Activated T-cell treated with anti-CD3 and anti-CD28 coated beads for 24 hours (primary cell): ENCODE measurements around the gene SOSTDC1.
"Not testable (repeated sequence)": the region's sequence is repeated elsewhere in the genome, so short reads cannot be mapped to it uniquely, and the experiment has no call there.

Source experiments
- DNase-seq: peaks from one replicate; pipeline ENCODE4 v3.0.0-alpha.2; 2020; ENCODE audit warnings: low read depth

The SOSTDC1 gene, protein sequence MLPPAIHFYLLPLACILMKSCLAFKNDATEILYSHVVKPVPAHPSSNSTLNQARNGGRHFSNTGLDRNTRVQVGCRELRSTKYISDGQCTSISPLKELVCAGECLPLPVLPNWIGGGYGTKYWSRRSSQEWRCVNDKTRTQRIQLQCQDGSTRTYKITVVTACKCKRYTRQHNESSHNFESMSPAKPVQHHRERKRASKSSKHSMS

DNA sequence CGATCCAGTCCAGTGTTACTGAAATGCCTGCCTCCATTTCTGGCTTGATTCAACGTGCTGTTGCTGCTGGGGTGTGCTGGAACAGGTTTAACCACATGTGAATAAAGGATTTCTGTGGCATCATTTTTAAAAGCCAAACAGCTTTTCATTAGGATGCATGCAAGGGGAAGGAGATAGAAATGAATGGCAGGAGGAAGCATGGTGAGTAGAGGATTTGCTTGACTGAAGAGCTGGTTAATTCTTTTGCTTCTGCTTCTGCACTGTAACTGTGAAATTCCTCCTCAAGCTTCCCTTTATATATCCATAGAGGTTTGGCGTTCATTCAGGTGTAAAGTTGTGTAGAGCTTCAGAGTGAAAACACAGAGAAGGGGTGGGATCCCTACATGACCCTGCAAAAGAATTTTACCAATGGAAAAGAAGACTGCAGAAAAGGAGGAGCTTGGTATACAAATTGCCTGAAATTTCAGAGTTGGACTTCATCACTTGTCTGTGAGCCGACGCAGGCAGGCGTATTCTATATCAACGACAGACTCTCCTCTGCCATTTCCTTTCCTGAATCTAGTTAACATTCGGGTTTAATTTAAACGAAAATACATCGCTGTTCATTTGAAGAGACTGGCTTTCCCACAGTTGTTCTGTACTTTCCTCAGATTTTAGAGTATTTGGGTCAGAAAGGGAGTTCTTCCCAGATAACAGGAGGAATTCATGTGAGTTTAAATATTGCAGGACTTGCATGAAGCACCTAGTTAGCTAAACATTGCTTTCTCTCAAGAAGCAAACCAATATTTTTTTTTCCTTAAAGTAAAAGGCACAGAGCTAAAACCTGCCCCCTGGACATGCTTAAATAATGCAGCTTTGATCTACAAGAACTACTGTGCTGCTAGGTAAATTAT, at the start of gene SOSTDC1:
SOSTDC1 (minus strand) TSS at position 270 of the 893 bp plus-strand sequence; CDS start at position 200, 70 bp downstream.
- DNase-seq = no peak

DNA sequence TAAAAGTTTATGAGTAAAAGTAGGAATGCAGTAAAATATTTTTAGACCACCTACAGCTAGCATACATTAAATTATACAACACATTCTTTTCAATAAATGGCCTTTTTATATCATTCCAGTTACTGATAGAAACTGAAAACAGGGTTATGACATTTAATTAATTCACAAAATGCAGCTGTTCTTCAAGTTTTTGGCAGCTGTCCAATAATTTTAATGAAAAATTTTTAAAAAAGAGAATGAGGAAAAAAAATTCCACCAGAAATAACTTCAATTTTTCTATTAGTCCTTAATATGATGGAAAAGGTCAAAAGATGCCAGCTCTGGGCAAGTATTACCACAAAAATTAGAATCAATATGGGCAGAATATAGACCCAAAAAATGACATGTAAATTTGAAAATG, 49.2 kb upstream of the SOSTDC1 start:
- no peak for DNase-seq

DNA sequence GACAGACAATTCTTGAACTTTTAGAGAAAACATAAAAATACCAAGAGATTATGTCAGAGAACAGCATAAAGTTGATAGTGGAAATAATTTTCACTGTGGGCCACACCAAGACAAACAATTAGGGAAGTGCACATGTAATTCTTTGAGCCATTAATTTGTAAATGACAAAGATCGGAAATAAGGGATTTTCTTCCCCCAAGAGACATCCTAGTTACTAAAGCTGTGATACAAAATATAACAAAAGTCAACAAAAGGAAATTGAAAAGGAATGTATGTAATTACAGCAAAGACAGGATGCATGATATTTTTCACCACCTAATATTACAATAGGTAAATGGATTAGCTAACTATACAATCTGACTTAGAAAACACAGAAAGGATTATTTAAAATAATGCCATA, 48.7 kb upstream of the SOSTDC1 start:
- no peak for DNase-seq

DNA sequence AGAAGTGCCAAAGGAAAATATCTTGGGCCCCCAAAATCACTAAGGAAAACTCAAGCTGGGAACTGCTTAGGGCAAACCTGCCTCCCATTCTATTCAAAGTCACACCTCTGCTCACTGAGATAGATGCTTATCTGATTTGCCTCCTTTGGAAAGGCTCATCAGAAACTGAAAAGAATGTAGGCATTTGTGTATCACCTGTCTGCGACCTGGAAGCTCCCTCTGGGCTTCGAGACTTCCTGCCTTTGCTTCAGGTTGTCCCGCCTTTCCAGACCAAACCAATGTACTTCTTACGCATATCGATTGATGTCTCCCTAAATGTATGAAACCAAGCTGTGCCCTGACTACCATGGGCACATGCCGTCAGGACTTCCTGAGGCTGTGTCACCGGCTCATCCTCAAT, 46.6 kb upstream of the SOSTDC1 start:
- no peak for DNase-seq

DNA sequence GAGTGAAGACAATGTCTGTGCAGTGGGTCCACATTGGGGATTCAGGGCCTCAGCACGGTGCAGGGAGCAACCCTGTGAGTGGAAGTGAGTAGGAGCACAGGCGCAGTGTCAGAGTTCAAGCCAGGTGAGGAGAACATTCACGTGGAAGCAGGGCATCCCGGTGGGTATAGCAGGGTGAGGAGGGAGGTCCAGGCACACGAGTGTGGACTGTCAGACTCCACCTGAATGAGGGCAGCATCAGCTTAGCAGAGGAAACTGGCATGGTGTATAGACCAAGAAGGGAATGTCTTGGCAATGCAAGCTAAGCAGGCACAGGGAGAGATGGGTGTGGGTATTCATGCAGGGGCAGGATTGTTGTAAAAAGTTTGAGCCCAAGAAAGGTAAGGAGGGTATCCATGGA, 45.8 kb upstream of the SOSTDC1 start:
- DNase-seq = no peak

DNA sequence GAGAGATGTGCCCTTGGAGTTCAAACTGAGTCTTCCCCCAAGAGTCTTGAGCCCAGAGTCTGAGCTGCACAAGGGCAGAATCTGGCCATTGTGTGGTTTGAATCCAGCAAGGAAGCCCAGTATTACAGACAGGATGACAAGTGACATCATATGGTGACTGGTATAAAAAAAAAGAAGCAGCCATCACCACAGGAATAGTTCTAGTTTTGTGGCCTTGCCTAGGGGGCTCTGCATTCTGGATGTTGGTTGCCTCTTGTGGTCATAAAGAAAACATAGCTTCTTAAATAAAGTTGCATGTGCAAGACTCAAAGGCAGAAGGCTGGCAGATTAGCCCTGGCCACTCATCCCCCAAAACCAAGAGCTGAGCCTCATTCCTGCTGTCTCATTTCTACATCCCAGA, 44.3 kb upstream of the SOSTDC1 start:
- no peak for DNase-seq

DNA sequence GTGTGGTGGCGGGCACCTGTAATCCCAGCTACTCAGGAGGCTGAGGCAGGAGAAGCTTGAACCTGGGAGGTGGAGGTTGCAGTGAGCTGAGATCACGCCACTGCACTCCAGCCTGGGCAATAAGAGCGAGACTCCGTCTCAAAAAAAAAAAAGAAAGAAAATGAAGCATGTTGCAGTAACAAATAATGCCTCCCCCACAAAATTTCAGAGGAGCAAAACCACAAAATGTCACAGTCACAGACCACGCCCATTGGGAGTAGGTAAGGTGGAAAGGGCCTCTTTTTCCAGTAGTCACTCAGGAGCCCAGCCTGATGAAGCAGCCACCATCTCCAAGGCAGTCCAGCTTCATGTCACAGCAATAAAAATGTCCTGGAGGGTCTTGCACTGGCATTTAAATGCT, 40.9 kb upstream of the SOSTDC1 start:
- not testable (repeated sequence) for DNase-seq

DNA sequence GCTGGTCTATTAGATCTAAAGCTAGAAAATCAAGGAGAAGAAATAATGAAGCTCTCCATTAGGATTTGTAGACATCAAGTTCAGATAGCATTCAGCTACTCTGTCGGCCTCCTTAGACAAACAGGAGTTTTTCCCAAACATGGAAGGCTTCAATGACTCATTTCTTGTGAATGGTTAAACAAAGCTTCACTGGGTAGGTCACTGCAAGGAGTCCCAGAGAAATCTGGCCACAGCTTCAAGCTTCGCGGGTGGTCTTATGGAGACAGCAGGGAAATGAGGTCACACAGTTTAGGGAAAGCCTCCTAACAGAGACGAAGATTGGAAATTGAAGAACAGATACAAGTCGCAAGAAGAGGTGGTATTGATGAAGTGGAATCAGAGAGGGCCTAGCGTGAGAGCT, 38.5 kb upstream of the SOSTDC1 start:
- DNase-seq = no peak

DNA sequence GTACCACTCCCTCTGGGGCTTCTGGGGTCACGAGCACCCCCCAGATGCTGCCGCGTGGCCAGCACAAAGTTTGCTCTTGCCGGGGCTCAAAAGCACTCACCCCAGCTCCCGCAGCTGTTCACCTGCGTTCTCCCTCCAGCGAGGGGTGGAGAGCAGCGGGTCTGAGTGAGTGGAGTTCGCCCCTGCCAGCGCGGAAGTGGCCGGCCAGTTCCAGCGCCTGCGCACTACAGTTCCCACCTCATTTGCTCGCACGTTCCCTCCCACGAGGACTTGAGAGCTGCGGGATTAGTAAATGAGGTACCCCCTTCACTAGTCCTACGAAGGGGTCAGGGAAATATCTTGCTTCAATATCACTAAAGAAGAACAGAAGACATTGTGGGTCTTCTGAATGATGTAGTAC, 36.8 kb upstream of the SOSTDC1 start:
- DNase-seq = no peak

DNA sequence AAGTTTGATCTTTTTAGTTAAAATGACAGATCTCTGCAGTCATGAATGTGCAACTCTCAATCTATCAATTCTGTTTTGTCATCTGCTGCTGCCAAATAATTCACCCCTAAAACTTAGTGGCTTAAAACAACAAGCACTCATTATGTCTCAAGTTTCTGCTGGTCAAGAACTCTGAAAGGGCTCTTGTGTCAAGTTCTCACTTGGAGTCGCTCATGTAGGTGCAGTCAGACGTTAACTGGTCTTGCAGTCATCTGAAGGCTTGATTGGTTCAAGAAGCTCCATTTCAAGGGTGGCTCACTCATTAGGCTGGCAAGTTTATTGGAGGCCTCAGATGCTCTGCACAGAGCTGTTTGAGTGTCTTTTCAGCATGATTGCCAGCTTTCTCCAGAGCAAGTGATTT, 32.6 kb upstream of the SOSTDC1 start:
- DNase-seq = no peak

DNA sequence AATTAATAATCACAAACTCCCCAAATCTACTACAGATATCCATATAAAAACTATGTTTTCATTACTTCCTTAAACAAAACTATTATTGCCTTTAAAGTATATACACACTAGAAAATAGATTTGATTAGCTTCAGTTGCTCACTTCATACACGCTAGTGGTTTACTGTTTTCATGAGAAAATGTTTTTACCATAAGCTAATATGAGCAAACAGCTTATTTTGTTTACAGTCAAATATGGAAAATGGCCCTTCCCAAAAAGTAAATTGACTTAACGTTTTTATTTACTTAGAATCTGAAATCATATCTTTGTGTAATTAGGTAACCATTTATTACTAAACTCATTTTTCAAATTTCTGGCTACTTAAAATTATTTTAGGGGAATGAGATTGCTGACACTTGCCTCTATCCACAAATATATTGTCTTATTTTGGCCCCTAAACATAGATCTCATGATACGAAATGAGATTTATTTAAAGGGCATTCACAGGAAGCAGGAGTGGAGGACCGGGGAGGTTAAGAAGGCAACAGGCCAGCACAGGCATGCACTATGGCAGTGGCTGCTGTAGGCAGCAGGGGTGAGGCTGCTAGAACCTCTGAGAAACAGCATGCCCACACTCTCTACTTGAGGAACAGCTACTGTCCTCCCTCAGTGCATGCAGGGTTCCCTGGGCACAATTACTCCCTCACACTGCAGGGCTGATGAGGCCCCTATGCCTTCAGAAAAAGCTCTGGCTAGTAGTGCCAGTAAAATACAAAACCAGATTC, 29.6 kb upstream of the SOSTDC1 start:
- DNase-seq = no peak

DNA sequence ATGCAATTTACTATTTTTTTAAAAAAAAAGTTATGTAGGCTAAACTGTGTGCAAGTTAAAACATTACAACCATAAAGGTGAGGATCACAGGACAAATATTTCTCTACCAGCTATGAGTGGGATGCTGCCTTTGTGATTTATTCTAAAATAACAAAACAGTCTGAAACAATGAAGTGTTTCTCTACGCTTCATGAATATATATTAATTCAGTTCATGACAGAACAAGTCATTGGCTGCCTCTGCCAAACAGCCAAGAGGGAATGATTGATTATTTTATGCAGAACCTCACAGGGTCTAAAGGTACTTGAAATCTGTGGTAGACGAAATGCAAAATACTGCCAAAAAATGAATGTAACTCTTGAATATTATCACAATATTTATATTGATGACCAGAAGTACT, 29.0 kb upstream of the SOSTDC1 start:
- no peak for DNase-seq

DNA sequence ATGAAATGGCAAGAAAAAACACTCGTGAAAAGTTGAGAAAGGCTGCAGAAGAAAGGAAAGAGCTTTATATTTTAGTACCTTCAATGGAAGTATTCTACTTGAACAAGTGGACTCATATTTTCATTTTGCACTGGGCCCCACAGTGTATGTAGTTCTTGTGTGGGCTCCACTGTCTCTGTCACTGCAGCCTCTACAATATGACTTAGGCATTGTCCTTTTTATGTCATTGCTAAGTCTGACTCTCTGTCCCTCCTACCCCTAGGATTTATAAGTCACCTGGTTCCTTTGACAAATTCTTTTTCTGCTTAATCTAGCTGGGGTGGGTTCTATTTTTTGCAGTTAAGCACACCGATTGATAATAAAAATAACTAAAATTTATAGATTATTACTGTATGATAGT, 27.7 kb upstream of the SOSTDC1 start:
- DNase-seq = no peak

DNA sequence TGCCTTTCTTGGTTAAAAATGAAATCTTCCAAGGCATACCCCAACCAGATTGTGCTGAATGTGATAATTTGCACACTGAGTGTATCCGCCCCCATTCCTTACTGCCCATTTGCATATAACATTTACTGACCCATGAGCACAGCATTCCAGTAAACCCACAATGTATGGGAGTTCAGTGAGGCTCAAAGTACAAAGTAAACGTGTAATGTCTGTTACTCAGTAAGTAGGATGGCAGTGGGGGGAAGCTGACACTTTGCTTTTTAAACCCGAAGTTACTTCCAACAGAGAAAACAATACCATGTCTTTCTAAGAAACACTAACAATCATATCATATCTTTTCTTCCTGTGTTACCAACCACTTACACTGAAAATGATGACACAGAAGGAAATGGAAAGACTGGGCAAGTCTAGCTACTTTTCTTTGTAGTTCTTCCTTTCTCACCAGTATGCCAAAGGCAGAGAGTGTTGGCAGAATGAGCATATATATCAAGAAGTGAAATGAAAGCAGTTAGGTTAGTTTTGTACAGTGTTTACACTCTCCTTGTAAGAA, 27.1 kb upstream of the SOSTDC1 start:
- no peak for DNase-seq

DNA sequence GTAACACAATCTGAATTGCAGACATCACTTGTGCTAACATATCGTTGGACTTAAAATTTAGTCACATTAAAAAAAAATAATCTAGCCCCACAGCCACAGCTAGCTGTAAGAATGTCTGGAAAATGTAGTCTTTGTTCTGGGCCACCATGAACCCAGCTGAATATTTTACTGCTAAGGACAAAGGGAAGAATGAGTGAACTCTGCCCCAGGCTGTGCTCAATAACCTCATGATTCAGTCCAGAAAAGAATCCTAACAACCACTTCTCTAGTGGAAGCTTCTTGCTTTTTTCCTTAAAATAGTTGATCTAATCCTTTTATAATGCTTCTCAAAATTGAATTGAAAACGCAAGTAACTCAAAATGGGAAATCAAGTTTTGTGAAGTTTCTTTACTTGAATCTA, 25.6 kb upstream of the SOSTDC1 start:
- DNase-seq = no peak

DNA sequence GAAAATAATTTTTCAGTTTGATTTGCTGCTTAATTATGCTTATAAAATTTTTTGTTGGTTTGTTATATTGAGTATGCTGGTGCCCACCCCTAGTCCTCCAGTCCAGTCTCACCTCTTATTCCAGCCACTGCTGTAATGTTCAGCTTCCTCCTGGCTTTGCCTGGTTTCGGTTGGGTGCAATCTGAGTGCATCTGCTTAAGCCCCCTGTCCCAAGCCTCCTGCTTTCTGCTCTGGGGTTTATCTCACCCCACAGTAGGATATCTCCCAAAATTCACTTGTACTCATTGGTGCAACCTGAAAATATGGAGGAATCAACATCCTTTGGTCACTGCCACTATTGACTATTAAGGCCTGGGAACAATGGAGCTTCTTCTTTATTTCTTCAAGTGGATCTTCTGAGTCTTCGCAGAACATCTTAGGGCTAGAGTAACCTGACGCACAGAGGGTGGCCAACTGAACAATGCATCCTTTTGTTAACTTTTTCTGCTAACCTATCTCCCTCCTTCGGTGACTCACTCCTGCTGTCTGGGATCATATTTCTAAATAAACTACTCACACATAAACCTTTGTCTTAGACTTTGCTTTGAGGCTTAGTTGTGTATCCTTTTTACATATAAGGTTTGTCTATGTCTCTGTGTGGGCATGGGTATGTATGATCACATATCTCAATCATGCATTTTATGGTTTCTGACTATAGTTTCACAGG, 19.1 kb upstream of the SOSTDC1 start:
- DNase-seq = no peak

DNA sequence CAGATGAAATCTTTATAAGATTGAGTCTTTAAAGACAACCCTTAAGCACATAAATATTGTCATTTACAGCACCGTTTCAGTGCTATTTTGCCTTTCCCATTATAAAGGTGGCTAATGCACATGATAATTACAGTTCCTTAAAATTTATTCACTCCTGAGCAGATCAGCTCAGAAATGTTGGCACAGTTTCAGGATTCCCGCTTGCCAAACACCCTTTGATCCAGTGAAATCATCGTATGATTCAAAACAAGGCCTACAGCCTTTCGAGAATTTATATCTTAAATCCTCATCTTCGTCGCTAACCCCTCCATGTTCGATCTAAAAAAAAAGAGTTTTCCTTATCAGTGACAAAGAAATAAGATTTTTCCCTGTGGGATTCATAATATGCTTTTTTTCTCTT, 14.1 kb upstream of the SOSTDC1 start:
- DNase-seq = no peak

DNA sequence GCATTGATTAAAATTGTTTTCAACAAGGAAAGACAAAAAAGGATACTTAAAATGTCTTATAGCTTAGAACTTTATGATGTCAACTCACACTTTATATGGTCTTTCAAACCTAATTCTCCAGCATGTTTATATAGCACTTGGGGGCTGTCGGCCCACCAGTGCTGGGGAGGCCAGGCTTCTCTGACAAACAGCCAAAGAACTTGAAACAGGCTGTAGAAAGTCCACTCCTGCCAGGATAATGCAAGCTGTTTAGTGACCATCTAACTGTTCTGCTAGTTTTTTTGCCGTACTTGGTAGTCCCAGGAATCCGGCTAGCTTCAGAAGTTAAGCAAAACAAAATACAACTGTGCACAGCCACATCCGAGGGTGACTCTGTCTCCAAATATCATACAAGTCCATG, 13.6 kb upstream of the SOSTDC1 start:
- no peak for DNase-seq

DNA sequence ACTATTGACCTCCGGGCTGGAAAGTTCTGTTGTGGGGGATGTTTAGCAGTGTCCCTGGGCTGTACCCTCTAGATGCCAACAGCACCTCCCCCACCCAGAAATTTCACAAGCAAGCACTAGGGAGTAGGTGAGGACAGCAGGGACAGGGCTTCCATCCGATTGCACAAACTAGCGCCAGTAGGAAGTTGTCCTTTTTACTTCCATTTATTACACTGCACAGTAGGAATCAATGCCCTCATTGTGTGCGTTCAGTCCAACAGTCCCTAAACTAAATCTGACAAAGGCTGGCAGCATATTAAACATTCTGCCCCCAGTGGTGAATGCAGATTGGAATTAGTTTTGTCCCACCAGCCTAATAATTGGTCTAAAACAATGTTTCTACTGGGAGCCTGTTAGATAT, 6.4 kb upstream of the SOSTDC1 start:
- no peak for DNase-seq

DNA sequence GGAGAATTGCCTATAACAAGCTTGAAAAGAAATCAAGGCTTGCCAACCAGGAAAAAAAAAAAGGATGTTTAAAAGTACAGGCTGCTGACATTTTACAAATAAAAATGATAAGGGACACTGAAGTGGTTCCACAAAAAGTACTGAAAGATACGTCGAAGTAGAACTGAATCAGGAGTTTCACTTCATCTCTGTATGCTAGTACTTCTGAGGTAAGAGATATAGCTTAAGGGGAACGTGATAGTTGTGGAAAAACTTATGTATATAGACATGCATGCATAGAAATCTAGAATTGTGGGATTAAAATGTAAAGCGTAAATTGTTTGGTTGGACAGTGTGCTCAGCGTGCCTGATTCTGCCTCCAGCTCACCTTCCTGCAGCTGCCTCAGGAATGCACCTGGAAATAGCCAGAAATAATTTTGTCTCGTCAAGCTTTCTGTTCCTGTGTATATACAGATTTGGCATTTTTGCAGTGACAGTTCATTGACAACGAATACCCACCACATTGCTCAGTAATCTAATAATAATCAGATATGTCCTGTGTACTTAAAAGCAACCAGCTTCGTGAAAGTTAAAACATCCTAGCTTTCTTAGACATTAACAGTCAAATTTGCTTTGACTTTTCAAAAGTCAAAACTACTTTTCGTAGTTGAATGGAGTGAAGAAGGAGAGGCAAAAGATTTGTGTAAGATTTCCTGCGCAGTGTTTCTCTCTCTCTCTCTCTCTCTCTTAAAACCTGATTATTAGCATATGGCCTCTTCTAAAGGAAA, 1.4 kb downstream of the SOSTDC1 start:
- DNase-seq = no peak

DNA sequence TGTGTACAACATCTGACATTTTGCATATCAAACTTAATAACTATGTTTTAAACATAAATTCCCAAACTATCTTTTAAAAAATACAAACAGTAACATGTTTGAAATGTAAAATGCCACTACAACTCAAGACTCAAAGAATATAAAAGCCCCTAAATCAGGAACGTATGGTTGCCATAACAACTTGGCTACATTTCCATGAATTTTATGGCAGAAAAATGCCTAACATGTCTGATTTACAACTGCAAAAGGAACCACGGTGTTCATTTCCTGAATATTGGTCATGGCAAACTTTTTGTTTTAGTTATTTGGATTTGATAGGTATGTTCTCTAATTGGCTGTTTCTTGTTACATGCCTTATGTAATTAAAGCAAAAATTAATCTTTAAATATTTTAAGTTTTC, 2.0 kb downstream of the SOSTDC1 start:
- DNase-seq = no peak
